ENCODE results near the gene IP6K1. TPM values are rescaled to one million over a fixed set of nuclear protein-coding genes. Genes with fewer than 3 reads are reported as not detected.
A peak's percentile ranks its signal among the peaks of the same experiment; 100 is the strongest.

The IP6K1 gene
- total and polyA plus RNA-seq, 10 of the 15 experiments (the other 5 are each of a cell fraction or from before 2014, with no cell fraction given), result 1.3 to 30.6 (median 18.2) TPM

DNA sequence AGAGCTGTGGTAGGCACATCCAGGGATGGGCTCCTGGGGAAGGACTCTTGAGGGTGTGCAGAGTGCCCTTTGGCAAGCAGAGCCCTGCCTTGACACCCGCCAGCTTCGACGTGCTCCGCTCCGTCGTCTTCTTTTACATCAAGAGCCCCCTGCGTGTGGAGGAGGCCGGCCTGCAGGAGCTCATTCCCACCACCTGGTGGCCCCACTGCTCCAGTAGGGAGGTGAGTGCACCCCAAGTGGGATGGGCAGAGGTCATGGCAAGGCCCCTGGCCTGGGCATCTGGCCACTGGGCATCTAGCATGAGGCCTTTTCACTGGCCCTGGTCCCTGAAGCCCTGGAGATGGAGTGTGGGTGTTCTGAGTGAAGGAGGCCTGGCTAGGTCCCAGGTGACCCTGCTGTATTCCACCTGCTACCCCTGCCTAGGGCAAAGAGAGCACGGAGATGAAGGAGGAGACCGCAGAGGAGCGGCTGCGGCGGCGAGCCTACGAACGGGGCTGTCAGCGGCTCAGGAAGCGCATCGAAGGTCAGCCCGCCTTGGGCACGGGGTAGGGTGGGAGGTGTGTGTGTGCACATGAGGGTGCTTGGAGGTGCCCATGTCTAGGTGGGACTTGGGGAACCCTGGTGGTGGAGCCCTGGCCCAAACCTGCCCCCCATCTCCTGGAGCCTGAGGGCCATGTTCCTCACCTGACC lies 84.8 kb downstream of the IP6K1 start (continued):
- TF ChIP-seq, protein P1, sequence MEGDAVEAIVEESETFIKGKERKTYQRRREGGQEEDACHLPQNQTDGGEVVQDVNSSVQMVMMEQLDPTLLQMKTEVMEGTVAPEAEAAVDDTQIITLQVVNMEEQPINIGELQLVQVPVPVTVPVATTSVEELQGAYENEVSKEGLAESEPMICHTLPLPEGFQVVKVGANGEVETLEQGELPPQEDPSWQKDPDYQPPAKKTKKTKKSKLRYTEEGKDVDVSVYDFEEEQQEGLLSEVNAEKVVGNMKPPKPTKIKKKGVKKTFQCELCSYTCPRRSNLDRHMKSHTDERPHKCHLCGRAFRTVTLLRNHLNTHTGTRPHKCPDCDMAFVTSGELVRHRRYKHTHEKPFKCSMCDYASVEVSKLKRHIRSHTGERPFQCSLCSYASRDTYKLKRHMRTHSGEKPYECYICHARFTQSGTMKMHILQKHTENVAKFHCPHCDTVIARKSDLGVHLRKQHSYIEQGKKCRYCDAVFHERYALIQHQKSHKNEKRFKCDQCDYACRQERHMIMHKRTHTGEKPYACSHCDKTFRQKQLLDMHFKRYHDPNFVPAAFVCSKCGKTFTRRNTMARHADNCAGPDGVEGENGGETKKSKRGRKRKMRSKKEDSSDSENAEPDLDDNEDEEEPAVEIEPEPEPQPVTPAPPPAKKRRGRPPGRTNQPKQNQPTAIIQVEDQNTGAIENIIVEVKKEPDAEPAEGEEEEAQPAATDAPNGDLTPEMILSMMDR (IDR thresholded peaks at IDR 0.05 in 2 of 3, conservative IDR thresholded peaks at IDR 0.05 in 1 of 3; ENCODE audit: control insufficient read depth in 2 of 3, extremely low read depth in 1 of 3, insufficient read depth in 1 of 3, low read depth in 3 of 3, low read length in 3 of 3), result peak; percentile 11 to 28 (median 21); a peak in 3 of 6 replicates
- no peak for TF ChIP-seq SP1 (IDR thresholded peaks at IDR 0.05; ENCODE audit: low read depth, low read length)

DNA sequence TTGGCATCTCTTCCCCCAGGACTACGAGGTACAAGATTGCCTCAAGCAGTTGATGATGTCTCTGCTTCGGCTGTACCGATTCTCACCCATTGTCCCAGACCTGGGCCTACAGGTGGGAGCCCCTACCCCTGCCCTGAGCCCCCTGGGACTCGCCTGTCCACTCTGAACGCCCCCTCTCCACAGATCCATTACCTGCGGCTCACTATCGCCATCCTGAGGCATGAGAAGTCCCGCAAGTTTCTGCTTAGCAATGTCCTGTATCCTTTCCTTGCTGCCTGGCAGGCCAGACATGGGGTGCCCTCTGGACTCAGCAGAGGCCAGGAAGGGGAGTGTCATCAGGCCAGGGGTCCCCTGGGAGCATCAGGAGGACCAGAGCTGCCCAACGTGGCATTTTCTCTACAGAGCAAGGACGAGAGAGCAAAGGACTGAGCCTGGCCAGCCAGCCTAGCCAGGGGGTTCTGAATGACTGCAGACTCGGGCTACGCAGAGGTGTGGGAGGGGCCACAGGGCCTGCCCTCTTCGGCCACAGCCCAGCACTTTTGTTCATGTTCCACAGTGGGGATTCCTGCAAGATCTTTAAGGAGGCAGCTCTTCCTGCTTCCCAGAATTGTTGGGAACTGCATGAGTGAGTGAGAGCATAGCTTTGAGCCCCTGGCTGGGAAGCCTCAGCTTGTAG lies 85.8 kb downstream of the IP6K1 start:
- 60% methylated on average over 13 of the region's 13 CpGs for WGBS (ENCODE audit: insufficient coverage, insufficient replicate concordance, low lambda C conversion rate, missing lambda C conversion rate)
- H3K4me1 ChIP-seq (ENCODE audit: control insufficient read depth, insufficient read depth, low read length), result no peaks in the 10 kb centered on the region
- intact Hi-C loops (cut with micrococcal nuclease; ENCODE audit: unreplicated experiment) (no loop called here), in situ Hi-C loops (cut with MboI) (no loop called here)
- CTCF ChIA-PET, result interaction anchor here (0.8 to 4.6 kb wide), 3 partner anchors 29 to 207 kb away, joined by 3 to 19 read pairs (median 4); no protein-coding TSS in a partner anchor
- no peak overlapping the region for H3K4me2 ChIP-seq (ENCODE audit: control insufficient read depth, insufficient read depth)
- no peak overlapping the region for H3K27ac ChIP-seq (ENCODE audit: control insufficient read depth, insufficient read depth)
- H3K4me3 ChIP-seq, result no peak overlapping the region
- BruUV-seq (replicated peaks), result no TSS peak
- H3K9ac ChIP-seq (ENCODE audit: control insufficient read depth, insufficient read depth, low read length), result no peak overlapping the region
- no peaks in the 10 kb centered on the region for H4K20me1 ChIP-seq (ENCODE audit: control insufficient read depth, insufficient read depth)
- FAIRE-seq (no peak), DNase-seq (ENCODE audit: low read depth, low spot score) (no peak), ATAC-seq (no peak)
- POLR2A ChIA-PET, result no interaction called here
- no peaks in the 10 kb centered on the region for H3K27me3 ChIP-seq (replicated peaks in 1 of 2; ENCODE audit: control insufficient read depth in 2 of 2, insufficient read depth in 2 of 2, low read length in 1 of 2)
- H3K36me3 ChIP-seq (ENCODE audit: control insufficient read depth in 2 of 2, insufficient read depth in 2 of 2, low read length in 1 of 2), result peaks cover 0 to 6% of the 10 kb centered on the region in 2 experiments; a peak in 3 of 4 replicates
- no peak overlapping the region for H2AFZ ChIP-seq (ENCODE audit: control insufficient read depth, low read depth, low read length)
- no peaks in the 10 kb centered on the region for H3K79me2 ChIP-seq (ENCODE audit: control insufficient read depth, insufficient read depth, low read length)
- TF ChIP-seq, protein P2, sequence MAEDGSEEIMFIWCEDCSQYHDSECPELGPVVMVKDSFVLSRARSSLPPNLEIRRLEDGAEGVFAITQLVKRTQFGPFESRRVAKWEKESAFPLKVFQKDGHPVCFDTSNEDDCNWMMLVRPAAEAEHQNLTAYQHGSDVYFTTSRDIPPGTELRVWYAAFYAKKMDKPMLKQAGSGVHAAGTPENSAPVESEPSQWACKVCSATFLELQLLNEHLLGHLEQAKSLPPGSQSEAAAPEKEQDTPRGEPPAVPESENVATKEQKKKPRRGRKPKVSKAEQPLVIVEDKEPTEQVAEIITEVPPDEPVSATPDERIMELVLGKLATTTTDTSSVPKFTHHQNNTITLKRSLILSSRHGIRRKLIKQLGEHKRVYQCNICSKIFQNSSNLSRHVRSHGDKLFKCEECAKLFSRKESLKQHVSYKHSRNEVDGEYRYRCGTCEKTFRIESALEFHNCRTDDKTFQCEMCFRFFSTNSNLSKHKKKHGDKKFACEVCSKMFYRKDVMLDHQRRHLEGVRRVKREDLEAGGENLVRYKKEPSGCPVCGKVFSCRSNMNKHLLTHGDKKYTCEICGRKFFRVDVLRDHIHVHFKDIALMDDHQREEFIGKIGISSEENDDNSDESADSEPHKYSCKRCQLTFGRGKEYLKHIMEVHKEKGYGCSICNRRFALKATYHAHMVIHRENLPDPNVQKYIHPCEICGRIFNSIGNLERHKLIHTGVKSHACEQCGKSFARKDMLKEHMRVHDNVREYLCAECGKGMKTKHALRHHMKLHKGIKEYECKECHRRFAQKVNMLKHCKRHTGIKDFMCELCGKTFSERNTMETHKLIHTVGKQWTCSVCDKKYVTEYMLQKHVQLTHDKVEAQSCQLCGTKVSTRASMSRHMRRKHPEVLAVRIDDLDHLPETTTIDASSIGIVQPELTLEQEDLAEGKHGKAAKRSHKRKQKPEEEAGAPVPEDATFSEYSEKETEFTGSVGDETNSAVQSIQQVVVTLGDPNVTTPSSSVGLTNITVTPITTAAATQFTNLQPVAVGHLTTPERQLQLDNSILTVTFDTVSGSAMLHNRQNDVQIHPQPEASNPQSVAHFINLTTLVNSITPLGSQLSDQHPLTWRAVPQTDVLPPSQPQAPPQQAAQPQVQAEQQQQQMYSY (CRISPR knock-in tag; IDR thresholded peaks at IDR 0.05), result no peak
- TF ChIP-seq RFX5 (IDR thresholded peaks at IDR 0.05; ENCODE audit: low read depth, low read length), result no peak
- TF ChIP-seq, protein P1 (IDR thresholded peaks at IDR 0.05 in 2 of 3, conservative IDR thresholded peaks at IDR 0.05 in 1 of 3; ENCODE audit: control insufficient read depth in 2 of 3, extremely low read depth in 1 of 3, insufficient read depth in 1 of 3, low read depth in 3 of 3, low read length in 3 of 3), result peak in 1 of 3 experiments; percentile 10; a peak in 1 of 6 replicates
- no peaks in the 10 kb centered on the region for H3K9me3 ChIP-seq (replicated peaks; ENCODE audit: control insufficient read depth, insufficient read depth, low read length)
- RAD21 ChIA-PET (ENCODE audit: unreplicated experiment), result no interaction called here
- SMC1A ChIA-PET (ENCODE audit: uncharacterized antibody, unreplicated experiment), result interaction anchor here (1.0 kb wide), 1 partner anchor 139 kb away, joined by 4 read pairs; no protein-coding TSS in a partner anchor
